Sigmoid colon (tissue), 7 donors: Measurements from ENCODE around the gene TRPM1. TPM values are rescaled to one million over a fixed set of nuclear protein-coding genes. Genes with fewer than 3 reads are reported as not detected.

ENCODE experiments used
- DNase-seq: peaks from one replicate; pipeline ENCODE4 v3.0.0-alpha.2; 2019
- H3K27ac ChIP-seq, 4 donors: fragments of 200-600 bp; sonication (generic); one replicate each; pipeline ENCODE4 v1.5.1; 2016 to 2019; ENCODE audit warnings: mild to moderate bottlenecking in 1 of 4
- H3K27me3 ChIP-seq, 3 donors: fragments of 200-600 bp; sonication (generic); one replicate each; pipeline ENCODE4 v1.5.1; 2019; ENCODE audit warnings: mild to moderate bottlenecking in 1 of 3
- H3K36me3 ChIP-seq, 4 donors: fragments of 200-600 bp; sonication (generic); one replicate each; pipeline ENCODE4 v1.5.1; 2016 to 2019
- H3K4me1 ChIP-seq, 4 donors: fragments of 200-600 bp; sonication (generic); one replicate each; pipeline ENCODE4 v1.5.1; 2017 to 2019
- H3K4me3 ChIP-seq, 4 donors: fragments of 200-600 bp; sonication (generic); one replicate each; pipeline ENCODE4 v1.5.1; 2017 to 2019; ENCODE audit warnings: mild to moderate bottlenecking in 2 of 4, moderate library complexity in 1 of 4
- H3K9me3 ChIP-seq, 4 donors: fragments of 200-600 bp in 3 of 4; sonication (generic) in 3 of 4; one replicate each; pipeline versions ENCODE4 v1.5.1 to v1.6.1; 2013 to 2019
- EP300 ChIP-seq, 4 donors: sonication (generic); formaldehyde crosslinking; IDR thresholded peaks; one replicate each; pipeline ENCODE4 v1.6.1; 2017; ENCODE audit warnings: antibody characterized with exemption in 4 of 4
- POLR2A ChIP-seq, 2 donors: fragments of 450-650 bp; IDR thresholded peaks; one replicate each; pipeline ENCODE4 v1.6.1; 2016; ENCODE audit warnings: antibody characterized with exemption in 2 of 2, mild to moderate bottlenecking in 2 of 2, moderate library complexity in 2 of 2
- POLR2AphosphoS5 ChIP-seq, 4 donors: sonication (generic); formaldehyde crosslinking; IDR thresholded peaks; one replicate each; pipeline ENCODE4 v1.6.1; 2017; ENCODE audit warnings: antibody characterized with exemption in 4 of 4
- WGBS, 2 donors: extraction: QIAGEN DNeasy Blood & Tissue Kit; methylation state at CpG; one replicate each; pipeline ENCODE4 v1.1.7; 2013; 5-methylcytosine and 5-hydroxymethylcytosine counted together
- intact Hi-C: fragments of 100-400 bp; cut with DNase I; formaldehyde crosslinking; loops from one replicate; pipeline ENCODE4 v1.15.1; 2023
- polyA plus RNA-seq, 3 donors: library from polyadenylated mRNA; stranded (reverse); fragments of 200-250 nt; gene quantifications; one replicate each; pipeline ENCODE4 v1.2.3, GENCODE V29; 2013
- total RNA-seq, 4 donors: library from RNA; depleted of rRNA; stranded (reverse); fragments of >200 nt; gene quantifications; one replicate each; pipeline ENCODE4 v1.1.0, GENCODE V29; 2016
- TF ChIP-seq, protein P1 (sequence below), 4 experiments: fragments of 450-650 bp in 3 of 4; fragments of 200-600 bp in 1 of 4; IDR thresholded peaks; one replicate each; pipeline ENCODE4 v1.5.1; 2016 to 2019; ENCODE audit warnings: antibody characterized with exemption in 4 of 4, mild to moderate bottlenecking in 3 of 4, moderate library complexity in 2 of 4
- donor health status: healthy with polysubstance abuse.
- donor health status: Bipolar disorder and iron deficiency.
- donor health status: healthy.

The TRPM1 gene
- total and polyA plus RNA-seq, 7 donors = 0.12 TPM; not detected in 6

DNA sequence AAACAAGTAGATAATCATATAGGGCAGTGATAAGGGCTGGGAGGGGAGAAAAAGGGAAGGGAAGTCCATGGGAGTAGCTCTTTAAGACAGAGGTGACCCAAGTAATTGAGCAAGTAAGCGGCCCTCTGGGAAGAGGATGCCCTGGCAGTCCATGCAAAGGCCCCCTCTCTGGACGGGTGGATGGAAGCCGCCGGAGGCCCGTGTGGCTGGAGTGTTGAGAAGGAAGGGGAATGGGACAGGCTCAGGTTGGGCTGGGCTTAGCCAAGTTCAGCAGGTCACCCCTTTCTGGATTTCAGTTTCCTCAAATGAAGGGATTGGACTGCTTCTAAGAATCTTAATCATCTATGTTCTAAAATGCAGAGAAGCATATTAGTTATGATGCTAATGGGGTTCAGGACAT is 32.4 kb upstream of the TRPM1 start:
- WGBS, 2 donors = 93 to 97% methylated on average over 5 of the region's 5 CpGs
- no peaks in the 10 kb centered on the region for H3K36me3 ChIP-seq
- peaks cover 0 to 3% (median 0%) of the 10 kb centered on the region in 4 donors for H3K4me1 ChIP-seq
- TF ChIP-seq, protein P1, sequence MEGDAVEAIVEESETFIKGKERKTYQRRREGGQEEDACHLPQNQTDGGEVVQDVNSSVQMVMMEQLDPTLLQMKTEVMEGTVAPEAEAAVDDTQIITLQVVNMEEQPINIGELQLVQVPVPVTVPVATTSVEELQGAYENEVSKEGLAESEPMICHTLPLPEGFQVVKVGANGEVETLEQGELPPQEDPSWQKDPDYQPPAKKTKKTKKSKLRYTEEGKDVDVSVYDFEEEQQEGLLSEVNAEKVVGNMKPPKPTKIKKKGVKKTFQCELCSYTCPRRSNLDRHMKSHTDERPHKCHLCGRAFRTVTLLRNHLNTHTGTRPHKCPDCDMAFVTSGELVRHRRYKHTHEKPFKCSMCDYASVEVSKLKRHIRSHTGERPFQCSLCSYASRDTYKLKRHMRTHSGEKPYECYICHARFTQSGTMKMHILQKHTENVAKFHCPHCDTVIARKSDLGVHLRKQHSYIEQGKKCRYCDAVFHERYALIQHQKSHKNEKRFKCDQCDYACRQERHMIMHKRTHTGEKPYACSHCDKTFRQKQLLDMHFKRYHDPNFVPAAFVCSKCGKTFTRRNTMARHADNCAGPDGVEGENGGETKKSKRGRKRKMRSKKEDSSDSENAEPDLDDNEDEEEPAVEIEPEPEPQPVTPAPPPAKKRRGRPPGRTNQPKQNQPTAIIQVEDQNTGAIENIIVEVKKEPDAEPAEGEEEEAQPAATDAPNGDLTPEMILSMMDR (IDR thresholded peaks at IDR 0.05) = no peak
- no peak for TF ChIP-seq POLR2AphosphoS5 (IDR thresholded peaks at IDR 0.05)
- TF ChIP-seq EP300 (IDR thresholded peaks at IDR 0.05) = no peak
- TF ChIP-seq POLR2A (IDR thresholded peaks at IDR 0.05) = no peak
- no peaks in the 10 kb centered on the region for H3K9me3 ChIP-seq
- peaks cover 0 to 2% (median 0%) of the 10 kb centered on the region in 3 donors for H3K27me3 ChIP-seq
- no peak overlapping the region for H3K4me3 ChIP-seq
- DNase-seq = no peak
- no peak overlapping the region for H3K27ac ChIP-seq
- intact Hi-C loops = loop anchor here (10.0 kb wide), 1 partner anchor 469 kb away; no protein-coding TSS in a partner anchor

DNA sequence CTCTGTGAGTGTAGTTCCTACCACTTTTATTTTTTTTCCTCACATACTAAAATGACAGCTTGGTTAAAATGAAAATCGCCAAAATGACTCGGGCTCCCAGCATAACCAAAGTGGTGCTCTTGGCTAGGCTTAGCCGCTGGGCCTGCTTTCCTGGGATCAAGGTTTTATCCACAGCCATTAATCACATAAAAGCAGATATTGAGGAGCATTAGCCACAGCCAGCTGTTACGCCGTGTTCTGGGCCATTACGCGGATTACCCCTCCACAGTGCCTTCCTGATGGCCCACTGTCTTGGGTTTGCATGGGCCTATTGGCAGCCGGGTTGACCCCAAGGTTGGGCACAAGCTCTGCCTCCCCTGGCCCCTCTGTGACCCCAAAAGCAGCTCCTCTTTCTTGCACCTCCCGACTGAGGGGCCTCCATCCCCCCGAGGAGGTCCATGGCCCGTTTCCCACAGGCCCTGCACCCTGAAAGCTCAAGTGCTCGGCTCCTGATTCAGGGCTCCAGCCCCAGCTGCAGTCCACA is 30.4 kb upstream of the TRPM1 start:
- Histone ChIP-seq H3K4me1 (peaks cover 0 to 5% (median 0%) of the 10 kb centered on the region in 4 donors), H3K9me3 (no peaks in the 10 kb centered on the region), H3K27me3 (peaks cover 0 to 10% (median 0%) of the 10 kb centered on the region in 3 donors), H3K27ac (no peak overlapping the region), H3K4me3 (no peak overlapping the region), H3K36me3 (no peaks in the 10 kb centered on the region)
- 89 to 94% methylated on average over 12 of the region's 12 CpGs for WGBS, 2 donors
- TF ChIP-seq, protein P1 (IDR thresholded peaks at IDR 0.05) = no peak
- TF ChIP-seq POLR2AphosphoS5 (IDR thresholded peaks at IDR 0.05) (no peak), EP300 (IDR thresholded peaks at IDR 0.05) (no peak), POLR2A (IDR thresholded peaks at IDR 0.05) (no peak)
- intact Hi-C loops = loop anchor here (10.0 kb wide), 1 partner anchor 467 kb away; no protein-coding TSS in a partner anchor
- DNase-seq = no peak

DNA sequence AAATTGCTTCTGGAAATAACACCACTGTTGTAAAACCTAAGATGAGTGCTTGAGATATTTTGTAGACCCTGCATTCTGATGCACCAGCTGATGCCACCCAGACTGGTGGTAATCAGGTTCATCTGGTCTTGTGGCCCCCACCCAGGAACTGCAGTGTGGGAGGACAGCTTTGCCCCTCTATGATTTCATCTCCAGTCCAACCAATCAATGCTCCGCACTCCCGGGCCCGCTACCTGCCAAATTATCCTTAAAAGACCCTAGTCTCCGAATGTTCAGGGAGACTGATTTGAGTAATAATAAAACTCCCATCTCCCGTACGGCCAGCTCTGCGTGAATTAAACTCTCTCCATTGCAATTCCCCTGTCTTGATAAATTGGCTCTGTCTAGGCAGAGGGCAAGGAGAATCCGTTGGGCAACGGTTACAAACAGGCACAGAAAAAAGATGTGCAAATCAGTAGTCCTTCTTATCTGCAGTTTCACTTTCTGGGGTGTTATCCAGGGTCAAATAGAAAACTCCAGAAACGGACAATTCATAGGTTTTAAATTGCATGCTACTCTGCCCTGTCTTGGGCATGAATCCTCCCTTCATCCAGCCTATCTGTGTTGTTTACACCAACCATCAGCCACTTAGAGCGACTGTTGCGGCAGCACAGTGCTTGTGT is 29.2 kb upstream of the TRPM1 start:
- Histone ChIP-seq H3K9me3 (no peaks in the 10 kb centered on the region), H3K4me1 (peaks cover 0 to 5% (median 0%) of the 10 kb centered on the region in 4 donors), H3K4me3 (no peak overlapping the region), H3K27ac (no peak overlapping the region), H3K36me3 (no peaks in the 10 kb centered on the region), H3K27me3 (peaks cover 0 to 10% (median 0%) of the 10 kb centered on the region in 3 donors)
- no peak for DNase-seq
- intact Hi-C loops = loop anchor here (10.0 kb wide), 1 partner anchor 466 kb away; no protein-coding TSS in a partner anchor
- no peak for TF ChIP-seq EP300 (IDR thresholded peaks at IDR 0.05)
- TF ChIP-seq, protein P1 (IDR thresholded peaks at IDR 0.05) = no peak
- no peak for TF ChIP-seq POLR2AphosphoS5 (IDR thresholded peaks at IDR 0.05)
- no peak for TF ChIP-seq POLR2A (IDR thresholded peaks at IDR 0.05)
- WGBS, 2 donors = 77 to 79% methylated on average over 12 of the region's 12 CpGs

DNA sequence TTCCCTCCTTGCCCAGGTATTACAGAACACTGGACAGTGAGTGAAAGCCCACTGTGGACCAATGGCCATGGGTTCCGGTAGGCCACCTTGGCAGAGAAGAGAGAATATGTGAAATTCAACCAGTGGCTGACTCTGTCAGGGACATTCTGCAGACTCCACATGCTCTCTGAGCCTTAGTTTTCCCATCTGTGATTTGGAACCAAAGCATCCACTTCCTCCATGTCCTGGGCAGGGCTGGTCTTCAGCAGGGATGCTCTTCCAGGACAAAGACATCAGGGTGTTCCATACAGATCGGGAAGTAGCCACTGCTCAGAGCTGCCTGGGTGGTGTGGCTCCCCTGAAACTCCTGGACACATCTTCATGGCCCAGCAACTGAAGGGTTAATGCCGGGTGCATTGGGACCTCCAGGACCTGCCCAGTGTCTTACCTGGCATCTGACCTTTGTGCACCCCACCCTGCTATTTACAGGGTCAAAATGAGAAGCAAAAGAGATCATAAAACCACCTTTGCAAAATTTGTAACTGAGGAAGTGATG is 28.3 kb upstream of the TRPM1 start:
- Histone ChIP-seq H3K9me3 (no peaks in the 10 kb centered on the region), H3K4me3 (no peak overlapping the region), H3K27ac (no peak overlapping the region), H3K36me3 (no peaks in the 10 kb centered on the region), H3K27me3 (peaks cover 0 to 10% (median 0%) of the 10 kb centered on the region in 3 donors), H3K4me1 (peaks cover 0 to 5% (median 0%) of the 10 kb centered on the region in 4 donors)
- no peak for DNase-seq
- 62 to 78% methylated on average over 3 of the region's 3 CpGs for WGBS, 2 donors
- TF ChIP-seq POLR2A (IDR thresholded peaks at IDR 0.05) (no peak), EP300 (IDR thresholded peaks at IDR 0.05) (no peak), POLR2AphosphoS5 (IDR thresholded peaks at IDR 0.05) (no peak)
- TF ChIP-seq, protein P1 (IDR thresholded peaks at IDR 0.05) = no peak
- intact Hi-C loops = loop anchor here (2.0 to 10.0 kb wide), 4 partner anchors 75 to 465 kb away; partner anchors contain the start of gene MTMR10
